Uterus (tissue), 2 donors: ENCODE results near the gene TH.

Experiments used
- POLR2A ChIP-seq, 2 donors: fragments of 450-650 bp; IDR thresholded peaks; one replicate each; pipeline ENCODE4 v1.6.1; 2016; ENCODE audit warnings: antibody characterized with exemption in 2 of 2, mild to moderate bottlenecking in 1 of 2, moderate library complexity in 1 of 2
- TF ChIP-seq, protein P1 (sequence below), 4 experiments: fragments of 200-600 bp in 2 of 4; fragments of 450-650 bp in 2 of 4; sonication (generic) in 2 of 4; IDR thresholded peaks; one replicate each; pipeline ENCODE4 v1.5.1; 2016 to 2019; ENCODE audit warnings: antibody characterized with exemption in 4 of 4, mild to moderate bottlenecking in 2 of 4, moderate library complexity in 1 of 4

DNA sequence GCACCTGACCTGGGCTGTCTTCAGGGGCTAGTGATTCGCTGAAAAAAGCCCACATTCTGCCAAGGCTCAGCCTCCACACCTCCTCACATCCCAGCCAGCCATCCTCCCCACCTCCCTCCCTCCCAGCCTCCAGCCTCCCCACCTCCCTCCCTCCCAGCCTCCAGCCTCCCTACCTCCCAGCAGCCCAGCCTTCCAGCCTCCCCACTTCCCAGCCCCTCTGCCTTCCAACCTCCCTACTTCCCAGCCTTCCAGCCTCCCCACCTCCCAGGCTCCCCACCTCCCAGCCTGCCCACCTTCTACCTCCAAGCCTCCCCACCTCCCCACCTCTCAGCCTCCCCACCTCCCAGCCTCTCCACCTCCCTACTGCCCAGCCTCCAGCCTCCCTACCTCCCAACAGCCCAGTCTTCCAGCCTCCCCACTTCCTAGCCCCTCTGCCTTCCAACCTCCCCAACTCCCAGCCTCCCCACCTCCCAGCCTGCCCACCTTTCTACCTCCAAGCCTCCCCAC, 33.7 kb upstream of the TH start:
- TF ChIP-seq, protein P1, sequence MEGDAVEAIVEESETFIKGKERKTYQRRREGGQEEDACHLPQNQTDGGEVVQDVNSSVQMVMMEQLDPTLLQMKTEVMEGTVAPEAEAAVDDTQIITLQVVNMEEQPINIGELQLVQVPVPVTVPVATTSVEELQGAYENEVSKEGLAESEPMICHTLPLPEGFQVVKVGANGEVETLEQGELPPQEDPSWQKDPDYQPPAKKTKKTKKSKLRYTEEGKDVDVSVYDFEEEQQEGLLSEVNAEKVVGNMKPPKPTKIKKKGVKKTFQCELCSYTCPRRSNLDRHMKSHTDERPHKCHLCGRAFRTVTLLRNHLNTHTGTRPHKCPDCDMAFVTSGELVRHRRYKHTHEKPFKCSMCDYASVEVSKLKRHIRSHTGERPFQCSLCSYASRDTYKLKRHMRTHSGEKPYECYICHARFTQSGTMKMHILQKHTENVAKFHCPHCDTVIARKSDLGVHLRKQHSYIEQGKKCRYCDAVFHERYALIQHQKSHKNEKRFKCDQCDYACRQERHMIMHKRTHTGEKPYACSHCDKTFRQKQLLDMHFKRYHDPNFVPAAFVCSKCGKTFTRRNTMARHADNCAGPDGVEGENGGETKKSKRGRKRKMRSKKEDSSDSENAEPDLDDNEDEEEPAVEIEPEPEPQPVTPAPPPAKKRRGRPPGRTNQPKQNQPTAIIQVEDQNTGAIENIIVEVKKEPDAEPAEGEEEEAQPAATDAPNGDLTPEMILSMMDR (IDR thresholded peaks at IDR 0.05) = no peak
- no peak for TF ChIP-seq POLR2A (IDR thresholded peaks at IDR 0.05)
